ENCODE data around the gene TBC1D22A.

Gene TBC1D22A

DNA sequence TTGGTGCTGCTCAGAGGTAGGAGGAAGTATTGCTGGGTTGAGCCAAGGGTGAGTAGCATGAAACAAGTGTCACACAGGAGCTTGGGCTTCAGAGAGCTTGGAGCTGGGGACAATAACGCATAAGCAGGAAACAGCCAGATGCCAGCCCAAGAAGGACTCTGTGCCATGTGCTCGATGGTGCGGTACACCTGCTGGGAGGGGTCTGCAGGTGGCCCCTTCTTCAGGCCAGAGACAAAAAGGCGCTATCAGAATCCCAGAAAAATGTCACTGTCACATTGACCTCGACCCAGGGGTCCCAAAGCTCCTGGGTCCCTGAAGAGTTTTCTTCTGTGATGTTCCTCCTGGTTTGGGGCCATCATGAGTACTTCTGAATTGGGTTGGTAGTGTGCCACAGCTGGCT is 244.4 kb downstream of the TBC1D22A start:
- no peaks in the 10 kb centered on the region for H3K4me1 Mint-ChIP-seq
- TF ChIP-seq, protein P1, sequence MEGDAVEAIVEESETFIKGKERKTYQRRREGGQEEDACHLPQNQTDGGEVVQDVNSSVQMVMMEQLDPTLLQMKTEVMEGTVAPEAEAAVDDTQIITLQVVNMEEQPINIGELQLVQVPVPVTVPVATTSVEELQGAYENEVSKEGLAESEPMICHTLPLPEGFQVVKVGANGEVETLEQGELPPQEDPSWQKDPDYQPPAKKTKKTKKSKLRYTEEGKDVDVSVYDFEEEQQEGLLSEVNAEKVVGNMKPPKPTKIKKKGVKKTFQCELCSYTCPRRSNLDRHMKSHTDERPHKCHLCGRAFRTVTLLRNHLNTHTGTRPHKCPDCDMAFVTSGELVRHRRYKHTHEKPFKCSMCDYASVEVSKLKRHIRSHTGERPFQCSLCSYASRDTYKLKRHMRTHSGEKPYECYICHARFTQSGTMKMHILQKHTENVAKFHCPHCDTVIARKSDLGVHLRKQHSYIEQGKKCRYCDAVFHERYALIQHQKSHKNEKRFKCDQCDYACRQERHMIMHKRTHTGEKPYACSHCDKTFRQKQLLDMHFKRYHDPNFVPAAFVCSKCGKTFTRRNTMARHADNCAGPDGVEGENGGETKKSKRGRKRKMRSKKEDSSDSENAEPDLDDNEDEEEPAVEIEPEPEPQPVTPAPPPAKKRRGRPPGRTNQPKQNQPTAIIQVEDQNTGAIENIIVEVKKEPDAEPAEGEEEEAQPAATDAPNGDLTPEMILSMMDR (IDR thresholded peaks at IDR 0.05; ENCODE audit: unreplicated experiment in 3 of 3) = no peak
- no peaks in the 10 kb centered on the region for H3K9me3 Mint-ChIP-seq
- H3K27me3 Mint-ChIP-seq (ENCODE audit: low read depth) = no peaks in the 10 kb centered on the region
- H3K27ac Mint-ChIP-seq = no peak overlapping the region
- H3K36me3 Mint-ChIP-seq (ENCODE audit: low read depth) = no peaks in the 10 kb centered on the region
- no peak overlapping the region for H3K4me3 Mint-ChIP-seq

DNA sequence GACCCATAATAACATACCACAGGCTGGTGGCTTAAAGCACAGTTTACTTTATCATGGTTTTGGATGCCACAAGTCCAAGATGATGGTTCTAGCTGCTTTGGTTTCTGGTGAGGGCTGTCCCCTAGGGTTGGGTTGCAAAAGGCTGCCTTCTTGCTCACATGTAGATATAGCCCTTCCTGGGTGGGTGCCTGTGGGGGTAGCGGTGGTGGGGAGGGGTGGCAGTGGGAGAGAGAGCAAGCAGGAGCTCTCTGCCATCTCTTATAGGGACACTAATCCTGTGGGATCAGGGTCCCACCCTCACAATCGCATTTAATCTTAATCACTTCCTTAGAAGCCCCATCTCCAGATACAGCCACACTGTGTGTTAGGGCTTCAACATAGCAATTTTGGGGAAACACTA is 245.0 kb downstream of the TBC1D22A start:
- no peaks in the 10 kb centered on the region for H3K9me3 Mint-ChIP-seq
- no peaks in the 10 kb centered on the region for H3K4me1 Mint-ChIP-seq
- H3K27ac Mint-ChIP-seq = no peak overlapping the region
- TF ChIP-seq, protein P1 (IDR thresholded peaks at IDR 0.05; ENCODE audit: unreplicated experiment in 3 of 3) = no peak
- H3K36me3 Mint-ChIP-seq (ENCODE audit: low read depth) = no peaks in the 10 kb centered on the region
- no peaks in the 10 kb centered on the region for H3K27me3 Mint-ChIP-seq (ENCODE audit: low read depth)
- no peak overlapping the region for H3K4me3 Mint-ChIP-seq

DNA sequence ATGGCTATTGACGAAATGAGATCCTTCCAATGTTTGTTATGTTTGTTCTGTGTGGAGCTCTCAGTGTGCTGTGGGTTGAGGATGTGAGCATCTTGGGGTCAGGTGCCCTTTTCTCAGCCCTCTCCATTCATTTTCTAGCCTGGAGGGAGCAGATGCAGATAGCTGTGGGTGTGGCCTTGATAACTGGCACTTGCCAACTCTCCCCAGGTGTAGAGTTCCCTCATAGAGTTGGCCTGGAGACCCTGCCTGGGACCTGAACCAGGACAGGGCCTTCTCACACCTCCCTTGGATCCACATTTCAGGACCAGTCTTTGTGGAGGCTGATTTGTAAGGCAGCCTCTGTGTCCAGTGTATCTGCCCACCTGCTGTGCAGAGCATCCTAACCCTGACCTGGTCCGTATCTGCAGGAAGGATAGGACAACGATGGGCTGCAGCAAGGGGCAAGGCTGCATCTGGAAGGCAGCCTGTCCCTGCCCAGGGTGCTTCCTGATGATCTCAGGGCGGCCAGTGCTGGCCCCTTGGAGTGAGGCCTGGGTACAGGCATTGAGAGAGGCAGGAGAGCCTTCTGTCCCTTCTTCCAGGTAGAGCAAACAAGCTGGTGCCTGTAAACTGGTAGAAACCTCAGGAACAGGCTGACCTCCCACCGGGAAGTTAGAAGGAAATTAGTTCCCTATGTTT is 245.9 kb downstream of the TBC1D22A start:
- TF ChIP-seq, protein P1 (IDR thresholded peaks at IDR 0.05; ENCODE audit: unreplicated experiment in 3 of 3) = no peak
- Mint-ChIP-seq H3K27me3 (ENCODE audit: low read depth) (no peaks in the 10 kb centered on the region), H3K4me1 (no peaks in the 10 kb centered on the region), H3K9me3 (no peaks in the 10 kb centered on the region), H3K36me3 (ENCODE audit: low read depth) (no peaks in the 10 kb centered on the region), H3K4me3 (no peak overlapping the region), H3K27ac (no peak overlapping the region)

DNA sequence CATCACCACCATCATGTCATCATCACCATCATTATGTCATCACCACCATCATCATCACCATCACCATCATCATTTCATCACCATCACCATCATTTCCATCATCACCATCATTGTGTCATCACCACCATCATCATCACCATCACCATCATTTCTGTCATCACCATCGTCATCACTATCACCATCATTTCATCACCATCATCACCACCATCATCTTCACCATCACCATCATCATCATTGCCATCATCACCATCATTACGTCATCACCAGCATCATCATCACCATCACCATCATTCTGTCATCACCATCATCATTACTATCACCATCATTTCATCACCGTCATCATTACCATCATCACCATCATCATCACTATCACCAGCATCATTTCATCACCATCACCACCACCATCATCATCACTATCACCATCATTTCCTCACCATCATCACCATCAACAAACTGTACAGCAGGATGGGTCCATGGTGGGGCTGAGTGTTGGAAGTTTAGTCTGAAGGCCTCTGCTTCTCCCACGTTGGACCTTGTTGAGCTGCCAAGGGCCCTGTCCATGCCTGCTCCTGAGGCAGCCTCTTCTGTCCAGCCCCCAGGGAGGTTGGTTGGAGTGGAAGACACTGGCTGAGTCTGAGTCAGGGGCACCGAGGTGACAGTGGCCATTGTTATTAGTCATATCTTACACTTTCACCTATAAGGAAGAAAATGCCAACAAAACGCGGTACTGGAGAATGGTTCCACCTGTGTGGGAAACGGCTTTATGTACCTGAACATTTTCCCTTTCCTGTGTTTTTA is 247.1 kb downstream of the TBC1D22A start:
- TF ChIP-seq, protein P1 (IDR thresholded peaks at IDR 0.05; ENCODE audit: unreplicated experiment in 3 of 3) = no peak
- H3K4me3 Mint-ChIP-seq = no peak overlapping the region
- no peaks in the 10 kb centered on the region for H3K36me3 Mint-ChIP-seq (ENCODE audit: low read depth)
- H3K9me3 Mint-ChIP-seq = no peaks in the 10 kb centered on the region
- H3K27me3 Mint-ChIP-seq (ENCODE audit: low read depth) = no peaks in the 10 kb centered on the region
- no peaks in the 10 kb centered on the region for H3K4me1 Mint-ChIP-seq
- no peak overlapping the region for H3K27ac Mint-ChIP-seq

DNA sequence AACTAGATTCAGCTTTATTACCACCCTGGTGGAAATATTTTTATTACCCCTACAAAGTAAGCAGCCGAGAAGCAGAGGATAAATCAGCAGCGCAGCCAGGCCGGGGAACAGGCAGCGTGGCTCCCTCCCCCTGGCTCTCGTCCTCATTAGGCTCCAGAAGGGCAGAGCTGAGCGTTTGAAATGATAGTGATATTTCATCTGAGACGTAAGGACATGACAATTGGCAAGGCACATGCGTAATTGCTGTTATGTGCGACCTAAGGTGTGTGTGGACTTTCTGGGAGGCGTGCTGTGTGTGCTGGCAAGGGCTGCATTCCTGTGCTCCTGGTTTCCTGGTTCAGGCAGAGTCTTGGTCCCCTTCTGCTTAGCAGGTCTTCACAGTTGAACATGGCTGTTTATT is 247.8 kb downstream of the TBC1D22A start:
- Mint-ChIP-seq H3K4me3 (no peak overlapping the region), H3K9me3 (no peaks in the 10 kb centered on the region), H3K4me1 (no peaks in the 10 kb centered on the region), H3K27me3 (ENCODE audit: low read depth) (no peaks in the 10 kb centered on the region), H3K27ac (no peak overlapping the region), H3K36me3 (ENCODE audit: low read depth) (no peaks in the 10 kb centered on the region)
- TF ChIP-seq, protein P1 (IDR thresholded peaks at IDR 0.05; ENCODE audit: unreplicated experiment in 3 of 3) = no peak
